ENCODE measurements around the gene PRDM2.

PRDM2 gene

GRCh38 chr1:13700521-13701270, 708 bp downstream of the PRDM2 start:
- DNase-seq (ENCODE audit: low spot score): peak; percentile 80
- TF ChIP-seq, protein P1, sequence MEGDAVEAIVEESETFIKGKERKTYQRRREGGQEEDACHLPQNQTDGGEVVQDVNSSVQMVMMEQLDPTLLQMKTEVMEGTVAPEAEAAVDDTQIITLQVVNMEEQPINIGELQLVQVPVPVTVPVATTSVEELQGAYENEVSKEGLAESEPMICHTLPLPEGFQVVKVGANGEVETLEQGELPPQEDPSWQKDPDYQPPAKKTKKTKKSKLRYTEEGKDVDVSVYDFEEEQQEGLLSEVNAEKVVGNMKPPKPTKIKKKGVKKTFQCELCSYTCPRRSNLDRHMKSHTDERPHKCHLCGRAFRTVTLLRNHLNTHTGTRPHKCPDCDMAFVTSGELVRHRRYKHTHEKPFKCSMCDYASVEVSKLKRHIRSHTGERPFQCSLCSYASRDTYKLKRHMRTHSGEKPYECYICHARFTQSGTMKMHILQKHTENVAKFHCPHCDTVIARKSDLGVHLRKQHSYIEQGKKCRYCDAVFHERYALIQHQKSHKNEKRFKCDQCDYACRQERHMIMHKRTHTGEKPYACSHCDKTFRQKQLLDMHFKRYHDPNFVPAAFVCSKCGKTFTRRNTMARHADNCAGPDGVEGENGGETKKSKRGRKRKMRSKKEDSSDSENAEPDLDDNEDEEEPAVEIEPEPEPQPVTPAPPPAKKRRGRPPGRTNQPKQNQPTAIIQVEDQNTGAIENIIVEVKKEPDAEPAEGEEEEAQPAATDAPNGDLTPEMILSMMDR (IDR thresholded peaks at IDR 0.05; ENCODE audit: extremely low read depth, missing control alignments): no peak

- TF ChIP-seq, protein P1 (IDR thresholded peaks at IDR 0.05; ENCODE audit: extremely low read depth, missing control alignments): no peak
- DNase-seq (ENCODE audit: low spot score): peak; percentile 69
These were observed 1.3 kb downstream of the PRDM2 start for GRCh38 chr1:13701271-13701640.

DNA sequence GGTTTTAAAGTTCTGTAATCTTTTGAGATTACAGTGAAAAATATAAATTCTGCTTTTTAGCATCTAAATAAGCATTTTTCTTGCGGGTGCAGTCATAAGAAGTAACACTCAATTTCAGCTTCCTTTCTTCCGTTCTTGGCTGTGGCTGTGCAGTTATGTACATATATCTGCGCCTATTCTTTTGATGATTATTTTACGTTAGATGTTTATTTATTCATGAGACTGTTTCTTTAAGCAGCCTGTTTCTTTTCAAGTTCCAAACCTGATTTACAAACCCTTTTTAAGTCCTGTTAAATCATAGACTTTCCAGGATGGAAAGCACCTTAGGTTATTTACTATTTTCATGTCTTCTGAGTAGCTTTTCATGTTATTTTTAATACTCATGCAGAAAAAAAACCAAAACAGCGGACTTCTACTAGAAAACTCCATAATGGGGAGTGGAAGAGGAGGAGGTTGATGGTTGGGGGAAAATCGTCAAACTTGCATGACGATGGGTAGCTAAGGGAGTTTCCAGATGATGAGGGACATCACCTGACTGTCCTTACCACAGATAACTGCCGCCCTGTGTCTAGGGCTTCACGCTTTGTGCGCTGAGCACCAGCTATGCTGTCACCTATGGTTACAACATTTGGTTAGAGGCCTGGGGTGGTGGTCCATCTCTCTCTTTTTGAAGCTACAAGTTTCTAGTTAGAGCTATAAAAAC, 2.6 kb downstream of the PRDM2 start:
- DNase-seq (ENCODE audit: low spot score): peak; percentile 84
- TF ChIP-seq, protein P1 (IDR thresholded peaks at IDR 0.05; ENCODE audit: extremely low read depth, missing control alignments): no peak

- TF ChIP-seq, protein P1 (IDR thresholded peaks at IDR 0.05; ENCODE audit: extremely low read depth, missing control alignments): no peak
- no peak for DNase-seq (ENCODE audit: low spot score)
These were observed 3.1 kb downstream of the PRDM2 start for GRCh38 chr1:13703128-13703513.

DNA sequence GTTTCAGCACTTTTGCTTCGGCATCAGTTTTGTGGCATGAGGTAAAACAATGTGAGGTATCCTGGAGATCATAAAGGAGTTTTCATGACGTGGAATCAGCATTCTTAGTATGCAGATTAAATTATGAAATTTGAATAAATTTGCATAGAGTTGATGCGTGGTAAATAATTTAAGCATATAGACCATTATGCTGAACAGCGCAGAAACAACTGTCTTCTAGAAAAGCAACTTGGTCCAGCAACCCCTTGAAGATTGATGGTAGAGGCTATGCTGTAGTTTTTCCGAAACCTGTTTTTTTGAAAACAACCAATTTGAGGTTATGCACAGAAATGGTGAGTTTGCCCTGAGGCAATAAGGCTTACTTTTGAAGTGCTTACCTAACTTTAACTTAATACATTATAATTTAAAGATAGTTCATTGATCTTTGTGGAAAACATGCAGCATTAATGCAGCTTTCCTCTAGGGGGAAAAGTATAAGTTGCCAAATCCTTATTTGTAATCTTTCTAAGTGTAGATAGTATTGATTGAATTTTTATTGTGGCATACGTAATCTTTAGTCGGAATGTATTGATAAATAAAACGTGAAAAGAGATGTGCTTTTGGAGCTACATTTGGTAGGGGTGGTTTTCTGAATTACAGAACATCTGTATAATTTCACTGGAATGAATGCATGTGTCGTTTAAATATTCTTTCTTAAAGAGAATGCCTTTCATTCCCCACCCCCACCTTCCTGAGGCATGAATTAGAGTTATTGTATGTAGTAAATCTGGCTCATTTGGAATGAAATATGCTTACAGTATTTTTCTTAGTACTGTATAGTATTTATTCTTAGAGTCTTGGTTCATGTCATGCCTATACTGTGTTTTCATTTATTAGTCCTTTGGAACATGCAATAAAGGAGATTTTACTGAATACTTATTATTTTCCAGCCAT, 3.8 kb downstream of the PRDM2 start:
- TF ChIP-seq, protein P1 (IDR thresholded peaks at IDR 0.05; ENCODE audit: extremely low read depth, missing control alignments): no peak
- no peak for DNase-seq (ENCODE audit: low spot score)

DNA sequence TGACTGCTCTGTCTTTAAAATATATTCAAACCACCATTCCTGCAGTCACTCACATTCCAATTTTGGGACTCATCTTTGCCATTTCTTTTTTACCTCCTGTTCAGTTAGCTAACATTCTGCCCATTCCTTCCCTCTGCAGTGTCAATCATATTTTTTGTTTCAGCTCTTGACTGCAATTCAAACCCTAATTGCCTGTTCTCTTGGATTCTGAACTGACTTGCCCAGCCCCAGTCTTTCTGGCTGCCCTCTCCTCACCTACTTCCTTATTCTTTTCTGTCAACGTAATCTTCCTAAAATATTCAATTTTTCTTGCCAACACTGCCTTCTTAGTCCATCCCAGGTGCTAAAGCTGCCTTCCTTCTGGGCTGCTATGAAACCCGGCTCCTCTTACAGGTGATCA, 6.1 kb downstream of the PRDM2 start:
- TF ChIP-seq, protein P1 (IDR thresholded peaks at IDR 0.05; ENCODE audit: extremely low read depth, missing control alignments): no peak
- DNase-seq (ENCODE audit: low spot score): no peak
